ENCODE data around the gene GRAP2. TPM values are rescaled to one million over a fixed set of nuclear protein-coding genes. Genes with fewer than 3 reads are reported as not detected.

Gene GRAP2
- total RNA-seq, 1 donor from 2014 or later: not detected

DNA sequence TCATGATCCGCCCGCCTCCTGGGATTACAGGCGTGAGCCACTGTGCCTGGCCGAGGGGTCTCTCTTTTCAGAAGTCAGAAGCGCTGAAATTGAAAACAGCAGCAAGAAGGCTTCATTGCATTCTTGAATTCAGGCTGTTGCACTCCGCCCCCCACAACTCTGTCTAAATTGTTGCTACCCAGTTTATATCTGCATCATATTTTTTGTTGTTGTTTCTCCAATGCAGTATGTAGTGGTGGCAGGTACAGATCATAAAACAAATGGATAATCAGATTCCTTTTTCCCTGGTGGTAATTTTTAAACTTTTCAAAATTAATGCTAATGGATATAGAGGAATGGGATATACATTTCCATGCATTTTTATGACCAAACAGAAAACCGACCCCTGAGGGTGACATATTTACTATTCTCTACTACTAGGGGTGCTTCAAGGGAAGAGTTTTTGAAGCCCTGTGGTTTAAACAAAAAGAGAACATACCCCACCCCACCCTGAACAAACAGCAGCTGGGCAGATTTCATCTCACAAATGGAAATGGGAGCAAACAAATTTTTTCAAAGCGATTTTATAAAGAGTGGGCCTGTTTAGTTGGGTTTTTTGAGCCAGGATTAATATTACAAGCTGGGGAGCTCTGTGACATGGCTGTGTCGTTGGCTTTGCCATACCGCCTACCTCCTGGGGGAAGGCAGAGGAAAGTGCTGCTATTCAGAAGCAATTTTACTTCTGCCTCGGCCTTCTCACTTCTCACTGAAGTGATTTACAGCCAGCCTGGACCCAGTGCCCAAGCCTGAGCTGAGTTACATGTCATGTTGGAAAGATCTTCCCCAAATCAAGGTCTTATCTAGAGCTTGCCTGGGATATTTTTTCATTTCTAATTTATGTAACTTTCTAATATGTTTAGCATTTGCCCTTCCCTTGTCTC lies 43.3 kb downstream of the GRAP2 start:
- no peak for DNase-seq (ENCODE audit: extremely low spot score, unreplicated experiment)
- Mint-ChIP-seq H3K36me3 (ENCODE audit: unreplicated experiment) (no peaks in the 10 kb centered on the region), H3K27me3 (ENCODE audit: unreplicated experiment) (peaks cover 37% of the 10 kb centered on the region), H3K9me3 (ENCODE audit: unreplicated experiment) (no peaks in the 10 kb centered on the region), H3K4me3 (ENCODE audit: unreplicated experiment) (no peak overlapping the region), H3K27ac (ENCODE audit: unreplicated experiment) (no peak overlapping the region), H3K4me1 (ENCODE audit: unreplicated experiment) (no peaks in the 10 kb centered on the region)
- TF ChIP-seq, protein P1, sequence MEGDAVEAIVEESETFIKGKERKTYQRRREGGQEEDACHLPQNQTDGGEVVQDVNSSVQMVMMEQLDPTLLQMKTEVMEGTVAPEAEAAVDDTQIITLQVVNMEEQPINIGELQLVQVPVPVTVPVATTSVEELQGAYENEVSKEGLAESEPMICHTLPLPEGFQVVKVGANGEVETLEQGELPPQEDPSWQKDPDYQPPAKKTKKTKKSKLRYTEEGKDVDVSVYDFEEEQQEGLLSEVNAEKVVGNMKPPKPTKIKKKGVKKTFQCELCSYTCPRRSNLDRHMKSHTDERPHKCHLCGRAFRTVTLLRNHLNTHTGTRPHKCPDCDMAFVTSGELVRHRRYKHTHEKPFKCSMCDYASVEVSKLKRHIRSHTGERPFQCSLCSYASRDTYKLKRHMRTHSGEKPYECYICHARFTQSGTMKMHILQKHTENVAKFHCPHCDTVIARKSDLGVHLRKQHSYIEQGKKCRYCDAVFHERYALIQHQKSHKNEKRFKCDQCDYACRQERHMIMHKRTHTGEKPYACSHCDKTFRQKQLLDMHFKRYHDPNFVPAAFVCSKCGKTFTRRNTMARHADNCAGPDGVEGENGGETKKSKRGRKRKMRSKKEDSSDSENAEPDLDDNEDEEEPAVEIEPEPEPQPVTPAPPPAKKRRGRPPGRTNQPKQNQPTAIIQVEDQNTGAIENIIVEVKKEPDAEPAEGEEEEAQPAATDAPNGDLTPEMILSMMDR (IDR thresholded peaks at IDR 0.05): no peak

DNA sequence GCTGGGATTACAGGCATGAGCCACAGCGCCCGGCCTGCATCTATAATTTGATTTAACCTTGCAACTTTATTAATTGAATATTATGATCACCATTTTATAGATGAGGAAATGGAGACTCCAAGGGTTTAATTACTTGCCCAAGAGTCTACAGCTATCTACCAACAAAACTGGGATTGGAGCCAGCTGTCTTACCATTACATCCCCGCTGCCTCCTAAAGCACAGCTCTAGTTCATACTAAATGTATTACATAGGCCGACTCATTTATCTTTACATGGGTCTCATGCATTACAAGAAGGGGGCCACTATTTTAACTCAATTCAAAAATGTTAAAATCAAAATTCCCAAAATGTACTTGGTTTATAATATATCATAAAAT lies 45.2 kb downstream of the GRAP2 start:
- H3K27ac Mint-ChIP-seq (ENCODE audit: unreplicated experiment): no peak overlapping the region
- TF ChIP-seq, protein P1 (IDR thresholded peaks at IDR 0.05): no peak
- no peak overlapping the region for H3K4me3 Mint-ChIP-seq (ENCODE audit: unreplicated experiment)
- H3K36me3 Mint-ChIP-seq (ENCODE audit: unreplicated experiment): no peaks in the 10 kb centered on the region
- no peak for DNase-seq (ENCODE audit: extremely low spot score, unreplicated experiment)
- H3K9me3 Mint-ChIP-seq (ENCODE audit: unreplicated experiment): no peaks in the 10 kb centered on the region
- H3K4me1 Mint-ChIP-seq (ENCODE audit: unreplicated experiment): no peaks in the 10 kb centered on the region
- peaks cover 47% of the 10 kb centered on the region for H3K27me3 Mint-ChIP-seq (ENCODE audit: unreplicated experiment)

DNA sequence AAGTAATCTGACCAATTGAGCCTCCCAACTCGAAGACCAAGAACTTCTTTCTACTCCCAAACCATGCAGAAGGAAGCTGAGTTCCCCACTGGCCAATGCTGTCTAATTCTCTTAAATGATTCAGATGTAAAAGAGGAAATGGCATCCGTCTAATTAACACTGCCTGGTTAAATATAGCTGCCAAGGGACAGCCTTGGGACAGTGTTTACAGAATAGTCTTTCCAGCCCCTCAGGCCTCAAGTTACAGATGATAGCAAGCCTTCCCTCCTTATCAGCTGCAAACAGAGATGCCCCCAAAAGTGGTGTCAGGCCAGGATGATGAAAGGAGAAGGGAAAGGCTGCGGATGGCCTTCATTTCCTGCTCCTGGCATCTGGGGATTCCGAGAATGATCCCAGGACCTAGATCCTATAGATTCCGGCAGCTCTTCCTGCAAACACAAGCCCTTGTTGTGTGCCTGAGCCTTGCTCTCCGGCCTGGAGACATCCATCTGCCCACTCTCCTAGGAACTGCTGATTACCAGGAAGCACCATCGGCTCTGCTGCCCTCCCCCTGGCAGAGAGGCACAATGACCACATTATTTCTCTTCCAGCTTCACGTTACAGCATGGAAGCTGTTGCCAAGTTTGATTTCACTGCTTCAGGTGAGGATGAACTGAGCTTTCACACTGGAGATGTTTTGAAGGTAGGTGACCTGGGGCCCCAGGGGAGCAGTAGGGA lies 45.8 kb downstream of the GRAP2 start:
- Mint-ChIP-seq H3K36me3 (ENCODE audit: unreplicated experiment) (no peaks in the 10 kb centered on the region), H3K27ac (ENCODE audit: unreplicated experiment) (no peak overlapping the region), H3K9me3 (ENCODE audit: unreplicated experiment) (no peaks in the 10 kb centered on the region), H3K4me3 (ENCODE audit: unreplicated experiment) (no peak overlapping the region), H3K27me3 (ENCODE audit: unreplicated experiment) (peaks cover 44% of the 10 kb centered on the region), H3K4me1 (ENCODE audit: unreplicated experiment) (no peaks in the 10 kb centered on the region)
- DNase-seq (ENCODE audit: extremely low spot score, unreplicated experiment): no peak
- TF ChIP-seq, protein P1 (IDR thresholded peaks at IDR 0.05): no peak

GRCh38 chr22:39947220-39948216 lies 46.6 kb downstream of the GRAP2 start:
- TF ChIP-seq, protein P1 (IDR thresholded peaks at IDR 0.05): no peak
- H3K4me3 Mint-ChIP-seq (ENCODE audit: unreplicated experiment): no peak overlapping the region
- no peak overlapping the region for H3K27ac Mint-ChIP-seq (ENCODE audit: unreplicated experiment)
- DNase-seq (ENCODE audit: extremely low spot score, unreplicated experiment): no peak
- no peaks in the 10 kb centered on the region for H3K4me1 Mint-ChIP-seq (ENCODE audit: unreplicated experiment)
- H3K9me3 Mint-ChIP-seq (ENCODE audit: unreplicated experiment): no peaks in the 10 kb centered on the region
- no peaks in the 10 kb centered on the region for H3K36me3 Mint-ChIP-seq (ENCODE audit: unreplicated experiment)
- H3K27me3 Mint-ChIP-seq (ENCODE audit: unreplicated experiment): peaks cover 44% of the 10 kb centered on the region
